K562 (cell line): Measurements from ENCODE around the gene PDE6G.

Experiments used
- DLX4 ChIP-seq: fragments of 250-450 bp; sonication (Bioruptor Pico); IDR thresholded peaks from 2 replicates; pipeline ENCODE4 v1.6.1; 2021; ENCODE audit warnings: mild to moderate bottlenecking
- EZH2 ChIP-seq: IDR thresholded peaks from 2 replicates; pipeline ENCODE4 v1.6.1; 2012; ENCODE audit warnings: low read depth, mild to moderate bottlenecking, inconsistent platforms, low read length, borderline replicate concordance
- FOXK2 ChIP-seq, 2 experiments: fragments of 450-650 bp; IDR thresholded peaks in 1 of 2; conservative IDR thresholded peaks in 1 of 2; 2 replicates each; pipeline ENCODE4 v1.6.1; 2016; ENCODE audit warnings: low read depth in 2 of 2, mild to moderate bottlenecking in 1 of 2
- HBP1 ChIP-seq: fragments of 450-650 bp; formaldehyde crosslinking; IDR thresholded peaks from 2 replicates; pipeline ENCODE4 v1.4.0; 2022; ENCODE audit warnings: missing genetic modification characterization
- KAT8 ChIP-seq: fragments of 450-650 bp; IDR thresholded peaks from 2 replicates; pipeline ENCODE4 v1.6.1; 2016; ENCODE audit warnings: low read depth, mild to moderate bottlenecking
- SNIP1 ChIP-seq: fragments of 450-650 bp; IDR thresholded peaks from 2 replicates; pipeline ENCODE4 v1.7.1; 2017; ENCODE audit warnings: low read depth, mild to moderate bottlenecking

- TF ChIP-seq DLX4 (CRISPR knock-in tag) (no peak), FOXK2 (conservative IDR thresholded peaks at IDR 0.05 in 1 of 2, IDR thresholded peaks at IDR 0.05 in 1 of 2; ENCODE audit: low read depth in 2 of 2) (no peak), HBP1 (CRISPR knock-in tag) (no peak), SNIP1 (no peak), EZH2 (no peak), KAT8 (no peak)
Observed at GRCh38 chr17:81691196-81691595, 34.9 kb upstream of the PDE6G start.
